G401 (cell line): ENCODE measurements around the gene KCNA2. TPM values are rescaled to one million over a fixed set of nuclear protein-coding genes. Genes with fewer than 3 reads are reported as not detected.

Source experiments
- DNase-seq: peaks from one replicate; pipeline ENCODE4 v3.0.0-alpha.2; 2015; ENCODE audit warnings: low spot score
- in situ Hi-C: cut with HindIII; loops from 2 replicates; pipeline ENCODE4 v1.10.0; 2016; ENCODE audit warnings: low sequenced_read_pairs, mixed read lengths
- total RNA-seq: library from RNA; depleted of rRNA; stranded (reverse); fragments of >200 nt; shearing (Covaris generic); gene quantifications from 2 replicates; pipeline ENCODE4 v1.2.3, GENCODE V29; 2014

Gene KCNA2
- total RNA-seq, 1 experiment from 2014 or later, result not detected

GRCh38 chr1:110606657-110607535 is 738 bp upstream of the KCNA2 start:
- in situ Hi-C loops, result no loop called here
- DNase-seq, result peak; percentile 39

- in situ Hi-C loops, result no loop called here
- peak; percentile 67 for DNase-seq
These were observed 712 bp downstream of the KCNA2 start for GRCh38 chr1:110605446-110605845.

DNA sequence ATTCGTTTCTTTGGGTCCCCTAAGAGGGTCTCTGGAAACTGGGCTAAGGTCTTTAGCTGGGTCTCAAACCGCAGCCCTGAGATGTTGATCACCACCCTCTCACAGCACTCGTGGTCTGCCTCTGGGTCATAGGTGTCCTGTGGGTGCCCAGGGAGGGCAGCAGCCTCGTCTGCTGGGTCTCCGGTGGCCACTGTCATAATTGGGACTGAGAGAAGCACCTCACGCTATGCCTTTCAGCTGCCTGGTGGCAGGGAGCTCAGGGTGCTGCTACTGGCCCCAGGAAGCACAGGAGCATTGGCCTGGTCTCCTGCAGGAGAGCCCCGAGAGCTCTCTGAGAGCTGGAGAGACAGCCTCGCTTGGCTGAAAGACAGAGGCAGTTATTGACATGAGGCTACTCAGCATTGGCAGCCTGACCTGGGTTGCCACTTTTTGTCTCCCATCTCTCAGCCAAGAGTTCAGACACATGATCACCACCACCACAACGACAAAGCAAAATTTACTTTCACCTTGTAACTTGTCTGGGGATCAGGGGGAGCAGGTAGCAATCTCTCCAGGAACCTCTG is 1.5 kb downstream of the KCNA2 start:
- in situ Hi-C loops, result no loop called here
- peak; percentile 41 for DNase-seq

DNA sequence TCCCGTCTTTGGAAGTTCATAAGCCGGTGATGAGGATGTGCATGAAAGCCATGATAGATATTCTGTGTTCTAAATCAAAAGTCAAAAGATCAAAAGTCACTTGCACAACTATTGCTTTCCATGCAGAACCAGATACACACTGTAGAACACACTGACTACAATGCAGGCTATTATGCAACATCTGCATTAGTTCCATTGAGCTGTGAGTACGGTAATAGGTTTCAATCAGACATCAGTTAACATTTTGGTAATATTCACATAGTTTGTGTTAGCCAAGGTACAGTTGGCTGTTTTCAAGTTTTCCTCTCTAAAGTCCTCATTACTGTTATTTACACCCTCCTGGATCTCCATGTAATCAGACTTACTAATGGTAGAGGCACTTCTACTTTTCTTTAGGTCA is 3.1 kb downstream of the KCNA2 start:
- peak; percentile 27 for DNase-seq
- in situ Hi-C loops, result no loop called here

DNA sequence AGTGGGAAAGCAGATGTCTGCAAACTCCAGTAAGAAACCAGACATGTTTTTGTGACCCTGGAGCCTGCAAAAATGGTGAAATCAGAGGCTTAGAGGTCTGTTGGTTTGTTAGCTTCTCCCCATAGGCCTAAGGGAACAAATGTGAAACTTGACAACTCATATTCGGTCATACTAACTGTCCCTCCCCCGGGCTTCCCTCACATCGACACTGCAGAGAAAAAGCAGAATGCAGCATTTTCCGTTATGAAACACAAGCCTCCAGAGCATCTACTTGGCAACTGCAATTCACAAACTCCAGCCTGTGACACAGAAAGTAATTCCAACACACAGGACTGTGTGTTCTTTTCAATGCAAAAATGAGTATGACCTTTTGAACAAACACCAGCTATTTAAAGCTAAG is 3.7 kb downstream of the KCNA2 start:
- in situ Hi-C loops, result no loop called here
- peak; percentile 56 for DNase-seq

DNA sequence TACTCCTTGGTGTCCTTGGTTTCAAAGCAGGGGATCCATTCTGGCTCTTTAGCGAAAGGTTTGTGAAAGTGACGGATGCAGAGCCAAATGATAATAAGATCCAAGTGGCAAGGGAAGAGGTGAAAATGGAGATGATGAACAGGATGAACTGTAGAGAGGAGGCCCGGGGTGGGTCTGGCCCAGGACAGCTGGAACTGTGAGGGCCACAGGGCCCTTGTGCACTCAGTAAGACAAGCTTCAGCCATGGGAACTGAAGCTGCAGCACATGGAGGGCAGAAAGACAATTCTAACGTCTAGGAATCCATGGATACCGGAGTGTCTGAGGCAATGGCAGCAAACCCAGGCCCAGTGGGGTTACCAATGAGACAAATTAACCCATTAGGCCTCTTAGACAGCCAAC is 4.8 kb downstream of the KCNA2 start:
- DNase-seq, result no peak
- in situ Hi-C loops, result no loop called here

DNA sequence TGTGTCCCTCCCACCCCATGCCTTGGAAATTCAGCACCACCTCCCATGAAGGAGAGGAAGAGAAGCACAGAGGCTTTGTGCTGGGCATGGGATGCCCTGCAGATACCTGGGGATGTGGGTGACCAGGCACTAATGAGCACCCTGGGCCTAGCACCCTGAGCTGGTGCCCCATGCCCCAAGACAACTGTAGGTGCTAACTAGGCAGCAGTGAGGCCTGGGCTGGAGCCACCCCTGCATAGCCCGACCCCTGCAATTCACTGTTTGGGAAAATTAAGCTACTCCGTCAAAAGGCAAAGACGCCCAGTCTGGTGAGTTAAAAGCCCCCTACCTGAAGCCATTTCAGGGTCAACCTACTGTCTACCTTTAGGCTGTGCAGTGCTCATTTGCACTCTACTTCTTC is 5.4 kb downstream of the KCNA2 start:
- DNase-seq, result no peak

GRCh38 chr1:110597966-110598365 is 8.2 kb downstream of the KCNA2 start:
- in situ Hi-C loops, result no loop called here

More for the DNA sequence above, 5.4 kb downstream of the KCNA2 start:
- in situ Hi-C loops, result no loop called here

DNA sequence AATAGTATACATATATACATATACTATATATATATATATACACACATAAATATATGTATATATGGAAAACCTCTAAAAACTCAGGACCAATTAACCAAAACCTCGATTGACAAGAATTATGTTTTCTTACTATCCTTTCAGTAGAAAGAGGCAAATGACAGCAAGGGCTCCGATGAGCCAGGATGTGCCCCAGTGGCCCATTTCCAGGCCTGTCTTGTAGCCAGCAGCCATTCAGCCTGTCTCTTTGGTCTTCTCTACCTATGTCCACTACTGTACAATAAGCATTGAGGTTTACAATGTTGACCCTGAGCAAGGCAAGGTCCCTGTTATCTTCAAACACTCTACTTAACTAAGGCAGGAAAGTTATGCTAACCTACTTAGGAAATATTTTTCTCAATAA is 9.8 kb downstream of the KCNA2 start:
- in situ Hi-C loops, result no loop called here
- DNase-seq, result peak; percentile 71

More at GRCh38 chr1:110597966-110598365, 8.2 kb downstream of the KCNA2 start:
- DNase-seq, result no peak

GRCh38 chr1:110595353-110595710 is 10.8 kb downstream of the KCNA2 start:
- no peak for DNase-seq
- in situ Hi-C loops, result no loop called here

DNA sequence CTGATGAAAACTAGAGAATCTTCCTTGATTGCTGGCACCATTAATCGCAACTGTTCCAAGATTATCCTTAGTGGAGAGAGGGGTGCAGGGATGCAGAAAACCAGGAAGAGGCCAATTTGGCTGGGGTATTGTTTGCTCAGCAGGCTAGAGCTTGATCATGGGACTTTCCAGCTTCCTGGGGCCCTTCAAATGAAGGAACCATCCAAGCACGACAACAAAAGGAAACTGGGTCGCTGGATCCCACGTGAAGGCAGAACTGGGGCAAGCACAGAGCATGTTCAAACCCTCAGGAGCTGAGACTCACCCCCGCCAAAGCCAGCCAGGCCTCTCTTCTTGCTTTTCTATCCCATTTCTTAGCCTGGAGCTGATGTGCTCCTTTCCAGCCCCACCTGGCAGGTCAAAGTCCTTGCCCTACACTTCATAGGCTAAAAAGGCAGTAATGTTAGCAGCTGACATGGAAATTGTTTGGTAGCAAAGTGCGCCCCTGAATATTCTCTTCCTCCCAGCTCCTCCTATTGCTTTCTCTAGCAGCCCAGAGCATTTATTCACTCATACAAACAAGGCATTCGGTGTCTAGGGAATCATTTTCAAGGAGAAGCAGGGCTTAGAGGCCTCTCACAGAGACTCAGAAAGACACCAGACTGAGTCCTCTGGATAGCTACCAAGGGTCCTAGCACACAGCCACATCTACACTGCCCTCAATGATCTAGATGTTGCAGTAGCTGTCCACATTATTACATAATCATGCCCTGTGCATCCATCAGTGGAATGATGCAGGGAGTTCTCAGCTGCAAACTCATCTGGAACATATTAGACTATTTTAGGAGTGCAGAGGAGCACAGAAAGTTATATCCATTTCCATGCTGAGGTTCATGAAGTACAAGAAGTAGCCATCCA is 11.5 kb downstream of the KCNA2 start:
- in situ Hi-C loops, result no loop called here

DNA sequence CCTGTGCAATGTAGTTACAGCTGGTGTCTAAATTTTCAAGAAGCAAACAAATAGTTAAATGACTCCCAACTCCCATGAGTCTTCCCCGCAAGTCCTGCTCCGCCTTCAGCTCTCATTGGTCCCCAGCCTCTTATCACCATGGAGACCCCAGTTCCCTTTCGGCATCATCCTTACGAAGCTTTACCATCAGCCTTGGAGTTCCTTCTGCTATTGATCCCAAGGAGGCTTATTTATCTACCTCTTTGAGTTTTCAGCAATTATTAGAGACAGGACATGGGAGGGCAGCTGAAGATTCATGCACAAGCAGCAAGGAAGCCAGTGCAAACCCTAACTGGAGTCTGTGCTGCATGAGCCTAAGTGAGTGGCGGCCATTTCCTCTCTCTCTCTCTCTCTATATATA is 12.3 kb downstream of the KCNA2 start:
- in situ Hi-C loops, result no loop called here
- DNase-seq, result no peak

More for the DNA sequence above, 11.5 kb downstream of the KCNA2 start:
- peak; percentile 97 for DNase-seq

DNA sequence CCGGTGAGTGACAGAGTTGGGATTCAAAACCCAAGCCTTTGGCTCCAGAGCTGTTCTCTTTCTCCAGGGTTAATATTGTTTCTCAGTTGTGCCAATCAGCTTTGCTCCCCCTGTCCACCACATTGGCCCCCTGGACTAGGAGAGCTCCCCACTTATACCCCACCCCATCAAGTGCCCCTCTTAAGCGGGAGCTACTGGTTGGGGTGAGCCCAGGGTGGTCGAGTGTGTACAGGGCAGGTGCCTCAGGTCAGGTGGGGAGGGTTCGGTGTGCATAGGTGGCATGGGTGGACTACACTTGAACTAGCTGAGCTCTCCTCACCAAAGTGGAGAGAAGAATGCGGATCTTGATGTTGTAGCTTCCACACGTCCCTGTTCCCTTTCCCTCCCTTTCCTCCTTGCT is 14.2 kb downstream of the KCNA2 start:
- in situ Hi-C loops, result no loop called here
- no peak for DNase-seq

GRCh38 chr1:110588991-110589390 is 17.2 kb downstream of the KCNA2 start:
- in situ Hi-C loops, result no loop called here
- no peak for DNase-seq

DNA sequence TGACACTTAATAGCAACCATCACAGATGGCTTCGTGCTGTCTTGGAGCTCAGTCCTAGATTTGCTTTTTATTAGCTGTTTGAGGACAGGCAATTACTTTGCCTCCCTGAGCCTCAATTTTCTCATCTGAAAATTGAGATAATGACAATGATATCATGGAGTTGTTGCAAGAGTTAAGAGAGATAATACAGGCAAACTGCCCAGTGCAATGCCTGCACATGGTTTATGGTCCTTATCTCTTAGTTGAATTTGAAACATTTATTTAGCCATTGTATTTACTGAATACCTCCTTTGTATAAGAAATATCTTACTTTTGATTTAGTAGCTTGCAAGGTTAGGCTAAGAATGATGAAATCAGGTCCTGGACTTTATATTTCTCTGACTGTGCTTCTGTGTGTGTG is 17.7 kb downstream of the KCNA2 start:
- in situ Hi-C loops, result no loop called here
- DNase-seq, result no peak

GRCh38 chr1:110587906-110588305 is 18.3 kb downstream of the KCNA2 start:
- in situ Hi-C loops, result no loop called here

GRCh38 chr1:110585481-110585880 is 20.7 kb downstream of the KCNA2 start:
- in situ Hi-C loops, result no loop called here
- DNase-seq, result no peak

More at GRCh38 chr1:110587906-110588305, 18.3 kb downstream of the KCNA2 start:
- DNase-seq, result no peak

- DNase-seq, result no peak
- in situ Hi-C loops, result no loop called here
These were observed 22.1 kb downstream of the KCNA2 start for GRCh38 chr1:110584045-110584444.

DNA sequence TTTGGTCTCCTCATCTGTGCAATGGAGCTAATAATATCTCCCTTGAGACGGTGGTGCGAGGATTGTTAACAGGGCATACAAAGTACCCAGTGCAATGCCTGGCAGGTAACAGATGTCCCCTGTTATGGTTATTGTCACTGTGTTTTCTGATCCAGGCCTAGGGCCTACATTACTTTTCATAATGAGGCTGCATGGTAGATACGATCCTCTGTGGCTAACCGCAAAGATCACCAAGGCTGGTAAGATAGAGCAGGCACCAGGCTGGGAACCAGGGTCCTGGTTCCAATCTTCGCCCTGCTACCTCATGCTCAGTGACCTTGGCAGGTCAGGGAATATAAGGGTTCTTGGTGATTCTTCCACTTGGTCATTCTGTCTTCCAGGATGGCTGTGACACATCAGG is 22.7 kb downstream of the KCNA2 start:
- in situ Hi-C loops, result no loop called here
- no peak for DNase-seq

DNA sequence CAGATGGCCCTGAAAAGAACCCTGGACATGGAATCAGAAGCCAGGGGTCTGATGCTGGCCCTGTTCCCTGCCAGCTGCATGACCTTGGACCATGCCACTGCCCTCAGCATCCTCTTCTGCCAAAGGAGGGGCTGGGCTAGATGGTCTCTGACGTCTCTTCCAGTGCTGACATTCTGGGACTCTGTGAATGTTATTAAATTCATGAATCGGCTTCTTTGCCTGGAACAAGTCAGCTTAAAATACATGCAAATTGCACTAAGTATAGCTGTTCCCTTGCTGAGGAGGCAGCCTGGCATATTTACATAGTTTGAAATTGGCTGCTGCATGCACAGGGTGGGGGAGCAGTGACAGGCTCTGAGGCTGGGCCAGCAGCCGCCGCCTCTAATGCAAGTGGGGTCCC is 23.8 kb downstream of the KCNA2 start:
- in situ Hi-C loops, result no loop called here

More for the DNA sequence above, 23.8 kb downstream of the KCNA2 start:
- DNase-seq, result no peak
